ENCODE measurements around the gene KITLG. TPM values are rescaled to one million over a fixed set of nuclear protein-coding genes. Genes with fewer than 3 reads are reported as not detected.

The KITLG gene
- total RNA-seq, 2 donors from 2014 or later, result 3.5 to 9.6 TPM

GRCh38 chr12:88507270-88507669, 73.0 kb downstream of the KITLG start:
- H3K27ac ChIP-seq, result no peak overlapping the region
- peaks cover 7% of the 10 kb centered on the region for H3K36me3 ChIP-seq
- H3K4me1 ChIP-seq, result no peaks in the 10 kb centered on the region
- TF ChIP-seq CTCF (IDR thresholded peaks at IDR 0.05), result no peak
- no peaks in the 10 kb centered on the region for H3K27me3 ChIP-seq
- no peak overlapping the region for H3K4me3 ChIP-seq
- no peak for DNase-seq (ENCODE audit: low spot score)
- no peaks in the 10 kb centered on the region for H3K9me3 ChIP-seq

- Histone ChIP-seq H3K27ac (no peak overlapping the region), H3K36me3 (peaks cover 7% of the 10 kb centered on the region), H3K4me3 (no peak overlapping the region), H3K9me3 (no peaks in the 10 kb centered on the region), H3K27me3 (no peaks in the 10 kb centered on the region), H3K4me1 (no peaks in the 10 kb centered on the region)
- no peak for DNase-seq (ENCODE audit: low spot score)
- TF ChIP-seq CTCF (IDR thresholded peaks at IDR 0.05), result no peak
Measured at GRCh38 chr12:88505696-88506095, 74.6 kb downstream of the KITLG start.

- DNase-seq (ENCODE audit: low spot score), result no peak
- TF ChIP-seq CTCF (IDR thresholded peaks at IDR 0.05), result no peak
- Histone ChIP-seq H3K9me3 (no peaks in the 10 kb centered on the region), H3K4me3 (no peak overlapping the region), H3K27ac (no peak overlapping the region), H3K27me3 (no peaks in the 10 kb centered on the region), H3K4me1 (no peaks in the 10 kb centered on the region), H3K36me3 (peaks cover 7% of the 10 kb centered on the region)
Measured at GRCh38 chr12:88503281-88503703, 77.0 kb downstream of the KITLG start.

GRCh38 chr12:88501972-88502938, 78.0 kb downstream of the KITLG start:
- Histone ChIP-seq H3K27ac (no peak overlapping the region), H3K9me3 (no peaks in the 10 kb centered on the region), H3K27me3 (no peaks in the 10 kb centered on the region), H3K4me1 (no peaks in the 10 kb centered on the region), H3K36me3 (peaks cover 7% of the 10 kb centered on the region), H3K4me3 (no peak overlapping the region)
- TF ChIP-seq CTCF (IDR thresholded peaks at IDR 0.05), result no peak
- no peak for DNase-seq (ENCODE audit: low spot score)

- no peak for TF ChIP-seq CTCF (IDR thresholded peaks at IDR 0.05)
- H3K27me3 ChIP-seq, result no peaks in the 10 kb centered on the region
- H3K9me3 ChIP-seq, result no peaks in the 10 kb centered on the region
- H3K36me3 ChIP-seq, result no peaks in the 10 kb centered on the region
- no peak overlapping the region for H3K27ac ChIP-seq
- no peak for DNase-seq (ENCODE audit: low spot score)
- no peak overlapping the region for H3K4me3 ChIP-seq
- H3K4me1 ChIP-seq, result no peaks in the 10 kb centered on the region
Measured at GRCh38 chr12:88496891-88497371, 83.3 kb downstream of the KITLG start.

All from right atrium auricular region (tissue), 2 donors.